Measurements from ENCODE around the gene SOX10.
"Not testable (repeated sequence)": the region's sequence is repeated elsewhere in the genome, so short reads cannot be mapped to it uniquely, and the experiment has no call there.

SOX10 gene

DNA sequence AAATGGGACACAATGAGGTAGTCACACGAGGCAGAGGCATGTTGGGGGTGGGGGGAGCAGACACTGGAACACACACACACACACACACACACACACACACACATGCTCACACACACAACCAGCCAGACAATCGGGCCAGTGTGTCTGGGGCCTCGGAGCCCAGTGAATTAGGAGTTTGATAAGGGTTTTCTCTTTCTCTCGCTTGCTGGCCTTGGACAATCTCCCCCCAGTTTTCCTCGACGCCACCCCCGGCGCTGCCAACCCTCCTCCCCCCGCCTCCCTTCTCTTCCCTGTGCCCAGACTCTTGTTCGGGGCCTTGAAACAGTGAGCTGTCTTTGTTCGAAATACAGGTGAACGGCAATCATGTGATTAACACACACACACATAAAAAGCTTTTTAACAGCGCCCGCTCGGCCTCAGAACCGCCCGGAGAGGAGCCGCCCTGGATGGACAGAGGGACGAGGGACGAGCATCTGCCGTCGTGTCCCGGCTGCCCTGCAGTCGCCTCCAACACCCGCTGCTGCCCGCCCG lies 1.5 kb upstream of the SOX10 start:
- DNase-seq = no peak

GRCh38 chr22:37985050-37985585 lies 763 bp upstream of the SOX10 start:
- DNase-seq = no peak

- DNase-seq = no peak
Measured at GRCh38 chr22:37982938-37983859, 1.2 kb downstream of the SOX10 start.

GRCh38 chr22:37982151-37982785 lies 2.1 kb downstream of the SOX10 start:
- DNase-seq = no peak

GRCh38 chr22:37981282-37982011 lies 2.9 kb downstream of the SOX10 start:
- DNase-seq = no peak

- DNase-seq = no peak
Measured at GRCh38 chr22:37979782-37980181, 4.6 kb downstream of the SOX10 start.

GRCh38 chr22:37976547-37976946 lies 7.8 kb downstream of the SOX10 start:
- no peak for DNase-seq

GRCh38 chr22:37976022-37976421 lies 8.3 kb downstream of the SOX10 start:
- not testable (repeated sequence) for DNase-seq

DNA sequence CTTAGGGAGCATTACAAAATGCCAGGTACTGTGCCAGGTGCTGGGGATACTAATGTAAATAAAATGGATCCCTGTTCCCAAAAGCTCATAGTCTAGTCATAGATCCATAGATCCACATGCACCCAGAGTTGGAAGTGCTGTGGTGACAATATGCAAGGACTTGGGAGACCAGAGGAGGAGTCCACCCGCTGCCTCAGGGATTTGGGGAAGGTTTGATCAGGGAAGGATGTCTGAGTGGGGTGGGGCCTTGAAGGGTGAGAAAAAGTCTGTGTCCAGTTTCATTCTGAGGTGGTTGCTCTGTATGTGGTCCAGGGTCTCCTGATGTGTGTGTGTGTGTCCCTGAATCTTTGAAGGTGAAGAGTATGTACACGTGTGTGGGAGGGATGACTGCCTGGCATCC lies 9.2 kb downstream of the SOX10 start:
- no peak for DNase-seq

GRCh38 chr22:37973271-37974170 lies 10.8 kb downstream of the SOX10 start:
- DNase-seq = no peak

DNA sequence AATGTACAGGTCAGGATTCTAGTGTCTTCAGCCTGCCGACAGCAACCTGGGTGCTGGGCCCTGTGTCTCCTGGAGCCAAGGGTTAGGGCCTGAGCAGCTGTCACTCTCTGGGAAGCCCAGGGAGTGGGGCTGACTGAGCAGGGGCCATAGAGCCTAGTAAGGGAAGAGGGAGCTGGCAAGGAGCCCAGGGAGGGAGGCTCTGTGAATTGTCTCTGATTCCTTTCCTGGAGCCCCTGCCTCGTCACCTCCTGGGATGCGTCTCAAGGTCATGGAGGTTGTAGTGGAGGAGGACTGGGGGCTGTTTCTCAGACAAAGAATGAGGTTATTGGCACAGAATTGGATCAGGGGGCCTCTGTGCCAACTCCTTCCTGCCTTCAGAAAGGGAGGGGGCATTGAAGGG lies 11.8 kb downstream of the SOX10 start:
- no peak for DNase-seq

DNA sequence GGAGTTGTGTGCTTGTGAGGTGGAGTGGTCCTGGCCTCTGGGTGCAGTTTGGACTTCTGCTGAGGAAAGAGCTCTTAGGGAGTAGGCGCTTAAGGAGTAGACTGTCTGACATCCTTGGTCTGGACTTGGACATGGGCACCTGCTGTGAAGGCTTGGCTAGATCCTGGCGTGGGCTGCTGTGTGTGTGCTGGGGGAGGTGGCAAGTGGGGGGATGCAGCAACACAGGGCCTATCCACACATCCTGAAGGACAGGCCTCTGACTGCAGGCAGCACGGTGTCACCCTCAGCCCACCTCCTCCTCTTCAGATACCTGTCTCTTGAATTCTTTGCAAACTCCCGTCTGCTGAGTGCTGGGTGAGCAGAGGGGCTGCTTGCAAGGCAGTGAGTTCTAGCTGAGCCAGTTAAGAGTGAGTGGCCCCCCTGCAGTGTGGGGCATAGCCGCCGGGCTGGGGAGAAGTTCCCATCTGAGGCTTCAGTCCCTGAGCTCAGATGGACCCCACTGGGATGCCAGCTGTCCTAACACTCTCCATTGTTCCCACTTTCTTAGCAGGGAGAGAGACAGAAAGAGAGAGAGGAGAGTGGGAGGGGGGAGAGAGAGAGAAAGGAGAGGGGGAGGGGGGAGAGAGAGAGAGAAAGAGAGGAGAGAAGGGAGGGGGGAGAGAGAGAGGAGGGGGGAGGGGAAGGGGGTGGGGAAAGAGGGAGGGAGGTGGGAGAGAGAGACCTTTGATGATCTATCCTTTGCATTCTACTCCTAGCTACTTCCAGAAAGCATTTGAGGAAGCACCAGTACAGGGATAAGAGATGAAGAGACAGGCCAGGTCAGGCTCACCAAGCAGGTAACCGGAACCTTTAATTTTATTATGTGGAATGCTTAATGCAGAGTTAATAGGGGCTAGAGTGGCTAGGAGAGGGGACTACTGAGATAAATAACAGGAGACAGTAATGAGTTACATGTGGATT lies 12.6 kb downstream of the SOX10 start:
- DNase-seq = no peak

DNA sequence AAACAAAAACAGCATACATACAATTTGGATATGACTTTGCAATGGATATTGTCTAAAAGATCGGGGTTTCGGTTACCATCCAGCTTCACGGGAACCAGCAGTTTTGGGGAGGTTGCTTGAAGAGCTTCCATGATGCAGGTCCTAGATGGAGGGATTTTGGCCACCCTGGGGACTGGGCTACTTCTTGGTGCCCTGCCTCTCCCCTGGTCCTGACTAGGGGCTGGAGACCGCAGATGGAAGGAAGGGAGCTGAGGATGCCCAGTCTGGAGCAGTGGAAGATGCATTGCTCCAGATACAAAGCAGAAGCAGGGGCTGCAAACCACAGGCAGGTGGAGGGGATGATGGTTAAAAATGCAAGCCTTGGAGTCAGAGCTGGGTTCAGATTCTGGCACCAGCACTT lies 13.5 kb downstream of the SOX10 start:
- no peak for DNase-seq

- no peak for DNase-seq
Measured at GRCh38 chr22:37968452-37969251, 15.7 kb downstream of the SOX10 start.

DNA sequence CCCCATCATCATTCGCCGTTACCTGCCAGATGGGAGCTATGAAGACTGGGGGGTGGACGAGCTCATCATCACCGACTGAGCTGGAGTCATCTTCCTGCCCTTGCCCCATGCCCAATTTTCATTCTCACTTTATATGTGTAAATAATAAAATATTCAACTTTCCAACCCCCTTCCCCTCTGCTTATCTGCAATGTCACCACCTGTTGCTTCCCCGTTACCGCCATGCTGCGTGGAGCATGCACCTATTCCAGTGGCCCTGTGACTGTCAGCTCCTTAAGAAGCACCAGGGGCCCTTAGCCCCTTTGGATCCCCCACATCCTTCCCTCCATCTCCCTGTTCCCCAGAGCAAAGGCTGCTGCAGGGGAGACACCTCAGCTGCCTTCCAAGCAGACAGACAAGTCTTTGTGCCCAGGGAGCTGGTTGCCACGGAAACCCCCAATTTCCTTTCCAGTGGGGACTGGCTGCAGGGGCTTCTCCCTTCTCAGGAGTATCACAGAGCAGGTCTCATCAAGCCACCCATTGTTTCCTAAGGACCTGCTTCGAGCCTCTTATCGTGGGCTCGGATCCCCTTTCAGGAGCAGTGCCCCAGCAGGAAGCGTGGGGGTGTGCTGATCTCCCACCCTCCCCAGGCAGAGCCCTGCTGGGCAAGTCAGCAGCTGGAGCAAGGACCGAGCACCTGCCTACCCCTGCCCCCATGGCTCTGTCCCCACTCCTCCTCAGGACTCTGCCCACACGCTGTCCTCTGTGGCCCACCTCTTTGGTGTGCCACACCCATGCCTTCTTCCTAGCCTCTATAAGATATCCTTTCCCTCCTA lies 16.5 kb downstream of the SOX10 start:
- no peak for DNase-seq

DNA sequence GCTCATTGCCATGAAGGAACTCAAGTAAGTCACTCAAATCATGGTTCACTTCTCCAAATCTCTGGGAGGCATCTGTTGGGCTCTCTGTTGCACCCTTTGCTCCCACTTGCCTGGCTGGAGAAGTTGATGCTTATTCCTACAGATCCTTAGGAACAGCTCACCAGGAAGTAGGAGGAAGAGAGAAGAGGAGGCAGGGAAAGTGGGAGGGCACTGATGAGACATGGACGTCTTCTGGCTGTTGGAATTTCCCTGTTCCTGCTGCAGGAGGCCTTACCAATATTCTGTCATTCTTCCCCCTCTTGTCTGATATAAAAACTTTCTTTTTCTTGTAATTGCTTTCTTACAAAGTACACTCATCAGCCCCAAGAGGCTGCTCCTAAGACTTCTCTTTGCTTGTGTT lies 17.2 kb downstream of the SOX10 start:
- no peak for DNase-seq

DNA sequence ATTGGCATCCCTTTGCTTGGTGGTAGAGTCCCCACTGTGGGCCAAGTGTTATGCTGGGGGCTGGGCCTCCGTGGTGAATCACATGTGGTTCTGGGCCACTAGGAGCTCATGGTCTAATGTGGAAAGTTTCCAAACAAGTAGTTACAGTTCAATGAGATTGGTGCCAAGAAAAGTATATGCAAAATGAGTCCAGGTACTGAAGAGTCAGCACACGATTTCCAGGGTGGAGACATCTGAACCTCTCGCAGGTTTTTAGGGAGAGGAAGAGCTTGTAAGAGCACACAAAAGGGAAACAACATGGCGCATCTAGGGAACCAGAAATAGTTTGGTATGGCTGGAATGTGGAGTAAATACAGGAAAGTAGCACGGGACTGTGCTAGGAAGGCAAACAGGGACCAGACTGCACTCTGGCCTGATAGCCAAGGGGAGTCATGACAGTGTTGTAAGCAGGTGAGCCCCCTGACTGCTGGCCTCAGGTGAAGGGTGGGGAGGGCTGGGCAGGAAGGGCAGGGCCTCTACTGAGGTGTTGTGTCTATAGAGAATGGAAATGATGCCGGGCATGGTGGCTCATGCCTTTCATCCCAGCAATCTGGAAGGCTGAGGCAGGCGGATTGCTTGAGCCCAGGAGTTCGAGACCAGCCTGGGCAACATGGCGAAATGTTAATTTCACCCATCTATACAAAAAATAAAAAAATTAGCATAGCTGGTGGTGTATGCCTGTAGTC lies 18.3 kb downstream of the SOX10 start:
- DNase-seq = no peak

GRCh38 chr22:37961062-37961461 lies 23.3 kb downstream of the SOX10 start:
- no peak for DNase-seq
